Fibroblast of lung (primary cell): ENCODE measurements around the gene REPS1. TPM values are rescaled to one million over a fixed set of nuclear protein-coding genes. Genes with fewer than 3 reads are reported as not detected.

Experiments used
- DNase-seq, 2 donors: peaks; one replicate each; pipeline versions ENCODE4 v3.0.0 to v3.0.0-alpha.2; 2010; ENCODE audit warnings: low read depth in 2 of 2
- H2AFZ ChIP-seq: 2 replicates; pipeline ENCODE4 v1.5.1; 2012; ENCODE audit warnings: low read length, control low read depth, inconsistent platforms
- H3K27ac ChIP-seq: 2 replicates; pipeline ENCODE4 v1.5.1; 2011; ENCODE audit warnings: low read length, control low read depth; ENCODE audit not compliant: insufficient read depth
- H3K27me3 ChIP-seq: 2 replicates; pipeline ENCODE4 v1.5.1; 2011; ENCODE audit warnings: mild to moderate bottlenecking, low read length; ENCODE audit not compliant: control insufficient read depth, insufficient read depth
- H3K36me3 ChIP-seq: 2 replicates; pipeline ENCODE4 v1.5.1; 2011; ENCODE audit warnings: low read length; ENCODE audit not compliant: control insufficient read depth, insufficient read depth
- H3K4me1 ChIP-seq: 2 replicates; pipeline ENCODE4 v1.5.1; 2011; ENCODE audit warnings: low read length; ENCODE audit not compliant: control insufficient read depth, insufficient read depth; ENCODE audit errors: extremely low read depth
- H3K4me2 ChIP-seq: 2 replicates; pipeline ENCODE4 v1.5.1; 2011; ENCODE audit warnings: low read length, control low read depth; ENCODE audit not compliant: insufficient read depth; ENCODE audit errors: extremely low read depth
- H3K4me3 ChIP-seq, 4 experiments: fragments of 200-600 bp in 1 of 4; sonication (generic) in 1 of 4; replicated peaks in 1 of 4; 2 replicates each; pipeline ENCODE4 v1.5.1; 2011 to 2016; ENCODE audit warnings: low read length in 4 of 4, low read depth in 3 of 4, mild to moderate bottlenecking in 3 of 4, control low read depth in 2 of 4, inconsistent platforms in 1 of 4, mixed read lengths in 1 of 4; ENCODE audit not compliant: insufficient read depth in 1 of 4; ENCODE audit errors: control extremely low read depth in 1 of 4
- H3K79me2 ChIP-seq: 2 replicates; pipeline ENCODE4 v1.5.1; 2012; ENCODE audit warnings: mild to moderate bottlenecking, low read length, inconsistent platforms; ENCODE audit not compliant: control insufficient read depth, insufficient read depth
- H3K9ac ChIP-seq: 2 replicates; pipeline ENCODE4 v1.5.1; 2011; ENCODE audit warnings: mild to moderate bottlenecking, low read length, control low read depth; ENCODE audit not compliant: insufficient read depth
- H3K9me3 ChIP-seq: 2 replicates; pipeline ENCODE4 v1.5.1; 2012; ENCODE audit warnings: low read depth, low read length; ENCODE audit not compliant: control insufficient read depth, insufficient read depth
- H4K20me1 ChIP-seq: 2 replicates; pipeline ENCODE4 v1.5.1; 2011; ENCODE audit warnings: low read length; ENCODE audit not compliant: control insufficient read depth, insufficient read depth; ENCODE audit errors: extremely low read depth
- EZH2 ChIP-seq: IDR thresholded peaks from 2 replicates; pipeline ENCODE4 v1.5.1; 2012; ENCODE audit warnings: low read length, control low read depth, mild to moderate bottlenecking; ENCODE audit errors: missing control alignments
- polyA plus RNA-seq, 2 donors: library from polyadenylated mRNA; depleted of rRNA in 1 of 2; stranded (reverse) in 1 of 2; unstranded in 1 of 2; fragments of >200 nt; gene quantifications; 2 replicates each; pipeline ENCODE4 v1.2.1, GENCODE V29; 2011 to 2012; ENCODE audit warnings: missing spikeins in 1 of 2
- total RNA-seq: library from RNA; depleted of rRNA; stranded (reverse); fragments of >200 nt; gene quantifications from 2 replicates; pipeline ENCODE4 v1.2.1, GENCODE V29; 2014
- TF ChIP-seq, protein P1 (sequence below), 2 donors: IDR thresholded peaks in 1 of 2; conservative IDR thresholded peaks in 1 of 2; 1 replicate in 1 of 2; 2 replicates in 1 of 2; pipeline ENCODE4 v1.5.1; 2011 to 2012; ENCODE audit warnings: low read length in 2 of 2, control low read depth in 1 of 2, inconsistent platforms in 1 of 2, low read depth in 1 of 2, mild to moderate bottlenecking in 1 of 2

REPS1 gene
- total and polyA plus RNA-seq, 2 donors (not counting 1 experiment from before 2014, with no cell fraction given), result 27.8 to 28.2 TPM

DNA sequence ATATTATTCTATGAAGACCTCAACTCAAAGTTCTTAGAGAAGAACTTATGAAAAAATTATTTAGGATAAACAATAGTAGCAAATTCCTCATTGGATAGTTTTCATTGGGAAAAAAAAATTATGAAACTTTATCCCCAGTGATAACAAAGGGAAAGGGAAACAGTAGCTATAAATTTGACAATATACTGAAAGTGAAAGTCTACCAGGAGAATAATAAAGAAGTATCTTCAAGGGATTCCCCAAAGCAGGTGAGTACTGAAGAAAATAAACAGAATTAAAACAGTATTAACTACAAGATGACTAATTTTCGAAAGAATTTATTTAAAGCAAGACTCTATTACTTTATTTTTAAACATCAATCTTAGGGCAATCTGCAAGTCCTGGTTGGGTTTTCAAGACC, 56.4 kb downstream of the REPS1 start:
- no peaks in the 10 kb centered on the region for H3K79me2 ChIP-seq
- H3K27ac ChIP-seq, result no peak overlapping the region
- no peak overlapping the region for H3K9ac ChIP-seq
- no peaks in the 10 kb centered on the region for H3K4me1 ChIP-seq
- no peaks in the 10 kb centered on the region for H3K36me3 ChIP-seq
- H3K27me3 ChIP-seq, result no peaks in the 10 kb centered on the region
- no peak for DNase-seq
- H3K4me2 ChIP-seq, result no peak overlapping the region
- TF ChIP-seq EZH2, result no peak
- TF ChIP-seq, protein P1, sequence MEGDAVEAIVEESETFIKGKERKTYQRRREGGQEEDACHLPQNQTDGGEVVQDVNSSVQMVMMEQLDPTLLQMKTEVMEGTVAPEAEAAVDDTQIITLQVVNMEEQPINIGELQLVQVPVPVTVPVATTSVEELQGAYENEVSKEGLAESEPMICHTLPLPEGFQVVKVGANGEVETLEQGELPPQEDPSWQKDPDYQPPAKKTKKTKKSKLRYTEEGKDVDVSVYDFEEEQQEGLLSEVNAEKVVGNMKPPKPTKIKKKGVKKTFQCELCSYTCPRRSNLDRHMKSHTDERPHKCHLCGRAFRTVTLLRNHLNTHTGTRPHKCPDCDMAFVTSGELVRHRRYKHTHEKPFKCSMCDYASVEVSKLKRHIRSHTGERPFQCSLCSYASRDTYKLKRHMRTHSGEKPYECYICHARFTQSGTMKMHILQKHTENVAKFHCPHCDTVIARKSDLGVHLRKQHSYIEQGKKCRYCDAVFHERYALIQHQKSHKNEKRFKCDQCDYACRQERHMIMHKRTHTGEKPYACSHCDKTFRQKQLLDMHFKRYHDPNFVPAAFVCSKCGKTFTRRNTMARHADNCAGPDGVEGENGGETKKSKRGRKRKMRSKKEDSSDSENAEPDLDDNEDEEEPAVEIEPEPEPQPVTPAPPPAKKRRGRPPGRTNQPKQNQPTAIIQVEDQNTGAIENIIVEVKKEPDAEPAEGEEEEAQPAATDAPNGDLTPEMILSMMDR (conservative IDR thresholded peaks at IDR 0.05 in 1 of 2, IDR thresholded peaks at IDR 0.05 in 1 of 2; ENCODE audit: low read depth in 1 of 2, low read length in 2 of 2), result no peak
- no peaks in the 10 kb centered on the region for H3K9me3 ChIP-seq
- H3K4me3 ChIP-seq, result no peak overlapping the region
- no peak overlapping the region for H2AFZ ChIP-seq
- H4K20me1 ChIP-seq, result no peaks in the 10 kb centered on the region

DNA sequence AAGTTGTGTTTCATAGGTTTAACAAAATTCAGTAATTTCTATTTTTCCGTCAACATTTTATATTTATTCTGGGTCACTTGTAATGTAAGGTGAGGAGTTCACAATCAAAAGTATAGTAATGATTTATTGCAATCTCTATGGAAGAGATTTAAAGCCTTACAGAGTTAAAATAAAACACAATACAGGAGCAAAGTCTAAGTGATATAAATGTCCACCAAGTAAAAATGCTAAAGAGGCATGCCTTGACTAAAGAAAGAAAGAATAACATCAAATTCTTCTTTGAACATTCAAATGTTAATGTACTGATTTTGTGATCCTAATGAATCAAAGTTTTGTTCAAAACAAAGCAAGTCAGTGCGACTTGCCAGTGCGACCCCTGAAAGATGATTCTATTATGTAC, 61.5 kb downstream of the REPS1 start:
- H3K9me3 ChIP-seq, result no peaks in the 10 kb centered on the region
- no peaks in the 10 kb centered on the region for H3K4me1 ChIP-seq

DNA sequence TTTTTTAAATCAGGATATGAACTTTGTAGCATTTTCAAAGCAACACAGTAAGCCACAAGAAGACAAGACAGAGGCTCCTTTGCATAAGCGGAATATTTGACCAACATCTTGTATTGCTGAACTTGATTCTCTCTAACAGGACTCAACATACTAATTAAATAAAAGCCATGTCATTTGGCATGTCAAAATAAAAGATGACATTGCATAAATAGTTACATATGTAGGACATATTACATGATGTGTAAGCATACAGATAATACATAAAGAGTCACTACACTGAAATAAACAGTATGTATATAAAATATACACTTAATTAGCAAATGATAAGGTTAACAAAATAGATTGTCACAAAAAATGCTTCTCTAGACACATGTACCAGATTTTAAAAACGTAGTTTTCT, 62.2 kb downstream of the REPS1 start:
- no peak overlapping the region for H3K4me3 ChIP-seq
- H3K9me3 ChIP-seq, result no peaks in the 10 kb centered on the region
- no peak for DNase-seq
- TF ChIP-seq, protein P1 (conservative IDR thresholded peaks at IDR 0.05 in 1 of 2, IDR thresholded peaks at IDR 0.05 in 1 of 2; ENCODE audit: low read depth in 1 of 2, low read length in 2 of 2), result no peak
- TF ChIP-seq EZH2, result no peak
- H3K27me3 ChIP-seq, result no peaks in the 10 kb centered on the region
- H3K4me2 ChIP-seq, result no peak overlapping the region
- no peak overlapping the region for H2AFZ ChIP-seq
- H3K9ac ChIP-seq, result no peak overlapping the region
- no peak overlapping the region for H3K27ac ChIP-seq
- no peaks in the 10 kb centered on the region for H4K20me1 ChIP-seq
- no peaks in the 10 kb centered on the region for H3K36me3 ChIP-seq
- H3K4me1 ChIP-seq, result no peaks in the 10 kb centered on the region
- no peaks in the 10 kb centered on the region for H3K79me2 ChIP-seq

More for the DNA sequence above, 61.5 kb downstream of the REPS1 start:
- no peaks in the 10 kb centered on the region for H3K36me3 ChIP-seq
- no peaks in the 10 kb centered on the region for H3K27me3 ChIP-seq
- H3K79me2 ChIP-seq, result no peaks in the 10 kb centered on the region
- no peak overlapping the region for H3K4me2 ChIP-seq
- no peak for DNase-seq
- no peak overlapping the region for H2AFZ ChIP-seq
- H3K4me3 ChIP-seq, result no peak overlapping the region
- no peak overlapping the region for H3K27ac ChIP-seq
- no peak for TF ChIP-seq EZH2
- TF ChIP-seq, protein P1 (conservative IDR thresholded peaks at IDR 0.05 in 1 of 2, IDR thresholded peaks at IDR 0.05 in 1 of 2; ENCODE audit: low read depth in 1 of 2, low read length in 2 of 2), result no peak
- H3K9ac ChIP-seq, result no peak overlapping the region
- H4K20me1 ChIP-seq, result no peaks in the 10 kb centered on the region
